NCI-H1105 (cell line): Measurements from ENCODE around the gene DBH.
"Not testable (repeated sequence)": the region's sequence is repeated elsewhere in the genome, so short reads cannot be mapped to it uniquely, and the experiment has no call there.

Experiments used
- DNase-seq: peaks from one replicate; lab custom pipeline; 2025; lab: John Stamatoyannopoulos, UW

The DBH gene

DNA sequence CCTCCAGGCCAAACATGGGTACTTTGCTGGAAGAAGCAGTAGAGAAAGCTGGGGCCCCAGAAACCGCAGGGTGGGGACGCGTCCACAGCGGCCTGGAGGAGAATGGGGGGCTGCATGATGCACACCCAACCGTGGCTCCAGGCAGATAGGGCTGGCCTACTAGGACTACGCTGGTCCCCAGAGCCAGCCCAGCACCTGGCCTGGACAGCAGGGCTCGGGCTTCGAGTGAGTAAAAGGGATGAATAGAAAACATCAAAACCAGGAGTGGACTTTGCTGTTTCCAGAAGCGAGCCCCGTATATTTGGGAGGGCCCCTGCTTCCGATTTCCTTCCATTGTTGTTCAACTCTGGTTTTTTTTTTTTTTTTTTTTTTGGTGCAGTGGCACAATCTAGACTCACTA is 30.7 kb downstream of the DBH start:
- no peak for DNase-seq

DNA sequence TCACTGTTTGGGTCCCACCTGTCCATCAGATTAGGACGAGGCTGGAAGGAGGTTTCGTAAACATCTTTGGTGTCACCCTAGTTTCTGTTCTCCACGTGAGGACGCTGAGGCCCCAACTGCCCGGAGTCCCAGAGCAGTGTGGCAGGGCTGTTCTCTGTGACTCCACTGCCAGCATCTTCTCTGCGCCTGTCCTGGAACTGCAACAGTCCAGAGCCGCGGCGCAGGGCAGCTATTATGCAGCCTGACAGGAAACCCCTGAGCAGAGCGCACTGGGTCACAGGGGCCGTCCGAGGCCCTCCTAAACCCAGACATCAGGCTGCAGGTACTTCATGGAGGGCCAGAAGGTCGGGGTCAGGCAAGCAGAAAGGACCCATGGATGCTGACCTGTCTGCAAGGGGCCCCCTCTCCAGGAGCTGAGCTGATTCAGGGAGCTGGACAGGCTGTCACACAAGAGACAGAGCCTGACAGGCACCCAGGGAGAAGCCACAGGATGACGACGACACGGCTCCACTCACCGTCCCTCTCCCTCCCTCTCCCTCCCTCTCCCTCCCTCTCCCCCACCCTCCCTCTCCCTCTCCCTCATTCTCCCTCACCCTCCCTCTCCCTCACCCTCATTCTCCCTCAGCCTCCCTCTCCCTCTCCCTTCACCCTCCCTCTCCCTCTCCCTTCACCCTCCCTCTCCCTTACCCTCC is 31.7 kb downstream of the DBH start:
- DNase-seq: no peak

DNA sequence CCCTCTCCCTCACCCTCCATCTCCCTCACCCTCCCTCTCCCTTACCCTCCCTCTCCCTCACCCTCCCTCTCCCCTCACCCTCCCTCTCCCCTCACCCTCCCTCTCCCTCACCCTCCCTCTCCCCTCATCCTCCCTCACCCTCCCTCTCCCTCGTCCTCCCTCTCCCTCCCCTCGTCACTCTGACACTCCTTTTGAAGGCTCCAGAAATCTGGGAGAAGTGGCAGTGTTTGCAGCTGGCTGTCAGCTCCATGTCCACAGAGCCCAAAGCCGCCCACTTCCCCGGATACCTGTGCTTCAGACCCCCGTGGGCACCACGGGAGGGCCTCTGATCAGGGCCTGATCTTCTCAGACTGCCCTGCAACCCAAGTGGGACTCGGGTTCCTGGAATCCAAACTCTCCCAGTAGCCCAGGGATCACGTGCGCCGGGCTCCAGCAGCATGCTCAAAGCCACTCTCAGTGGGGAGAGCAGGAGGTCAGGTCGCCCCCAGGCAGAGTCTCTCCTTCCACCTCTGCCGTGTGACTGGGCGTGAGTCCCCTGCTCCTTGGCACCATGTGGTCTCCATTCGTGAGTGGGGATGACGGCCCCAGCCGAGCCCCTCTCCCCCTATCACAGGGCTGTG is 33.1 kb downstream of the DBH start:
- DNase-seq: no peak

DNA sequence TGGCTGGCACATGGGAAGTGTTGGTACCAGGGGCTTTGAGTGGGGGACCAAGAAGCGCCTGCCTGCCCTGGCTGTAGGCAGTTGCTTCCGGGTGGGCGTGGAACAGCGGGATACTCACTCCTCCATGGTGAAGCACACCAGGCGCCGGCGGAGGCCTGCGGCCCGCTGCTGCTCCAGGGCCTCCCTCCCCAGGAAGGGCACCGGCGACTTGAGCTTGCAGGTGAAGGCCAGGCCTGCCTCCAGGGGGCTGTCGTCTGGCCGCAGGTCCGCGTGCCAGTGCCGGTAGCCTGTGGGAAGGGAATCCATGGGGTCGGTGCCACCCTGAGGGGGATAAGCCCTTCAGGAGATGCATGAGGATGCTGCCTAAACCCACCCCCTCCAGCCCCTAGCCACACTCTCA is 34.3 kb downstream of the DBH start:
- DNase-seq: no peak

DNA sequence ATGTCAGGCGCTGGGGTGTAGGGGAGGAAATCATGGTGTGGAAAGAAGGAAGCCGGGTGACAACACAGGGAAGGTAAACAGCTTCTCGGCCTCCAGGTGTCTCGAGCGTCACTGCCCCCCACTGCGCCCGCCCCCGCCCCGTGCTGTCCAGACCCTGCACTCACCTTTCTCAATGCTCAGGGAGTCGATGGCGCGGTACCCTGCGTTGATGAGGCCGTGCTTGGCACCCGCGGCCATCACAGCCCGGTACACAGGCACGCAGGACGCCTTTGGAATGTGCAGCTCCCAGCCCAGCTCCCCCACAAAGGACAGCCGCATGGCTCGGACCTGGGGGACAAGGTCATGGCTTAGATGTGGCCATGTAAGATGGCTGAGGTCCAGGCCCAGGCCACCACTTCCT is 35.2 kb downstream of the DBH start:
- no peak for DNase-seq

DNA sequence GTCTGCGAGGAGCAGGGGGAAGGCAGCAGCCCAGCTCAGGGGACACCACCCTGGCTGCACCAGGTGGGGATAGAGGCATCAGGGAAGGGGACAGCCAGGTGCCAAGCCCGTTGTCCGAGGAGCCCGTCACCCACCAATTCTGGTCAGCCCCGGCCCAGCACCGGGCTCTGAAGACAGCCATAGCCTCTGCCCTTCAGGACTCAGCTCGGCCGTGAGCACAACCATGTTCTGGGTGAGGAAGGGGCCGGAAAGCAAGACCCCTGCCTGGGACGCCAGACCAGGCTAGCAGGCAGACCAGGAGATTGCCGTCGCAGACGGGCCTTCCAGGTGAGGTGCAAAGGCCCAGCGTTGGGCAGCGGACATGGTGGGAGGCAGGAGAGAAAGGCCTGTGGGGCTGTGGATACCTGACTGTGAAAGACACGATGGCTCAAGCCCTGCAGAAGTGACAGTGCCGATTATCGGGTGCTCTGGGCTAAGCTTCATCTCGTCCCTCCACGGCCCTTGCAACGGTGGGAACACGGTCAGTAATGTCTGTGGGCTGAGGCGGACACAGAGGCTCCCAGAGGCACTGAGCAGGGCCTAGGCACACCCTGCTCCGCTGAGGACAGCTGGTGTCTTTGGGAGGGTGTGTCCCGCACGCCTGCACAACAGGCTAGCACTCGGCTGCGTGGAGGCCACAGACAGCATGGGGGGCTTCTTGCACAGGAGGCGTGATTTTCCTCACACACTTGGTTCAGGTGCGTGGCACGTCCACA is 36.5 kb downstream of the DBH start:
- DNase-seq: no peak

DNA sequence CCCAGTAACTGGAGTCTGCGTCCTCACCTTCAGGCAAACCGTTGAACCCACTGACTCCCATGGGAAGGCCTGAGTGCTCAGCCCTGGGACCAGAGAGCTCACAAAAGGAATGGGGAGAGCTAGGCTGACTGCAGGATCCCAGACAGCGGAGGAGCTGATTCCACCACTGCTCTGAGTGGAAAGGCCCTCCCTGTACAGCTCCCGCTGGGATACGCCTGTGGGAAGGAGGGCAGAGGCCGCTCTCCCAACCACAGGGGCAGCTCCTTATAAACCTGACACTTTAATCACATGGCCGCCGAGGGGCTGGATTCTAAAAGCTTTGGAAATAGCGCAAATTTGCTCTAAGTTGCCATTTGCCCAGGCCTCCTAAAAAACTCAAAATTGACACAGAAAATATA is 37.1 kb downstream of the DBH start:
- DNase-seq: no peak

DNA sequence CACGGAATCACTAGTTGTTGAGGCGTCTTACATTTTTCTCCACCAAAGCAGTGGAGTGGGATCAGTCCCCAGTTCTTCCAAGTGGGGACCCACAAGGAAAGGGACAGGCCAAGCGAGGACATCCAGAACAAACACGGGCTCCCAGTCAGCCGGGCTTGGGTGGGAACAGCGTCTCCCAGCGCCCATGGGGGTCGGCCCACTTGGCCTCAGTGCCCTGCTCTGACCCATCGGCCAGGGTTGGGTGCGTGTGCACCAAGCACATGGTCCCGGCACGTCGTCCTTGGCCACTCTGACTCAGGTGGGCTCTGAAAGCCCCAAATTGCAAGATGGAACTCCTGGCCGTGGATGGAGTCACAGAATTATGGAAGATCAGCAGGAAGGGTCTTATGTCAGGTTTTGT is 37.9 kb downstream of the DBH start:
- no peak for DNase-seq

DNA sequence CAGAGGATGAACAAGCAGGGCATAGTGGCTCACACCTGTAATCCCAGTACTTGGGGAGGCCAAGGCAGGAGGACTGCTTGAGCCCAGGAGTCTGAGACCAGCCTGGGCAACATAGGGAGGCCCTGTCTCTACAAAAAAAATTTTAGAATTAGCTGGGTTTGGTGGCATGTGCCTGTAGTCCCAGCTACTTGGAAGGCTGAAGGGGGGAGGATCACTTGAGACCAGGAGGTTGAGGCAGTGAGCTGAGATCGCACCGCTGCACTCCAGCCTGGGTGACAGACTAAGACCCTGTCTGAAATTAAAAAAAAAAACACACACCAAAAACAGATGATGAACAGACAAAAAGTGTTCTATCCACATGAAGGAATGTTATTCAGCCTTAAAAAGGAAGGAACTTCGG is 39.6 kb downstream of the DBH start:
- not testable (repeated sequence) for DNase-seq

DNA sequence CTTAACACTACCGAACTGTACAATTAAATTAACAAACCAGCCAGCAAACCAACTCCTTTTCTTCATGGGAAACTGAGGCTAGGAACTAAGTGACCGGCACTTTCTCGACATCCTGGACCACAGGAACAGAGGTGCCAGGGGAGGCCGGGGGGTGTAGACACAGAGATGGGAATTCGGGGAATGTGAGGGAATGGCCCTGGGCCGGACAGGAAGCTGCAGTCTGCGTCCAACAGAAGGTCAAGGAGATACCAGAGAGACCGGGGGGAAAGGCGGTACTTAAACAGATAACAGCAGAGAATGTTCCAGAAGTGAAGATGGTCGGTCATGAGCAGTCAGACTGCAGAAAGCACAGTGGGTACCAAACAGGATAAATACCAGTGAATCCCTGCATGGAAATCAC is 40.3 kb downstream of the DBH start:
- DNase-seq: no peak

DNA sequence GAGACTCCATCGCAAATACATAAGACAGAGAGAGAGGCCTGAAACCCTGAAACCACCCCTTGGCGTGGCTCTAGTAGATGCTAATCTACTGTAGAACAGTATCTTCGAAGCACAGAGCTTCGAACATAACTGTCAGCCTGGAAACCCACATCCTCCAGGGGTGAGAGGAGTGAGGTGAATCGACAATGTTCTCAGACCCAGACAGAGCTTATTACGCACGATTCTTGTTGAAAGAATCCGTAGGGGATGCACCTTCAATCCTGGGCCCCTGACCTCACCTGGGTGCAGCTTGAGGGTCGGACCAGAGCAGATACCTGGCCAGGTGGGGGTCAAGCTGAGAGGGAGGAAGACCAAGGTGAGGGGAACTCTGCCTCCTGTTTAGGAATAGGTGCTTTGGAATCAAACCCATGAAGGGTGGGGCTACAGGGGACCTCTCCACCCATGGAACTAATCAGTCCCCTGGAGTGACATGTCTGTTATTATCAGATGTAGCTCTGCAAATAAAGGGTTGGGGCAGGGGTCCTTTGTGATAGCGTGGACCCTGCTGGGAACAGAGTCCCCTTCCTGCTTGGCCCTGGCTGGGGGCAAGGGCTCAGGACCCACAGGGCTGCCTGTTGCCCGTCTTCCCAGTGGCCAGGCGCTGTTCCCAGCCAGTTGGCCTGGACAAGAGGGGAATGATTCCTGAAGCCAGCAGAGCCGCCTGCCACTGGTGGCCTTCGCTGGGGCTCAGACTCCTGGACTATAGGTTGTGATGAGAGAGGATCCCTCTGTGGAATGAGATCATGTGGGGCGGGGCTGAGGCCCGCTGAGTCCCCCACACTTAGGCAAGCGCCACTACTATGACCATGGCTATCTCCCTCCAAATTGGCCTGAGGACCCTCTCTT is 41.2 kb downstream of the DBH start:
- DNase-seq: no peak

DNA sequence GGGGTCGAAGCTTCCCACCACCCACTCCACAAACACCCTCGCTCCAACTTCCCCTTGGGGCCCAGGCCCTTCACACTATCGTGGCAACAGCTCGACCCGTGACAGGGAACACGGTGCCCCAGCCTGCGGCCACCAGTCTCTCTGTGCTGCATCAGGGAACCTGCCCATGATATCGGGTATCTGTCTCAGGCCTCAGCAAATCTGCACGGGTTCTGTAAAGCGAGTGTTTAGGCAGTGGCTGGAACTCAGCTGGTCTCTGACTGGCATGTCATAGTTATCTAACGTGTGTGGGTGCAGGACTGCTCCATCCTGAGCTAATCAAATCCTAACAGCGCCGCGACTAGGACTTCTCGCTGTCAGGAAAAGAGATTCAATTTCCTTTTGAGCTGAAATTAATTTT is 42.9 kb downstream of the DBH start:
- DNase-seq: no peak

DNA sequence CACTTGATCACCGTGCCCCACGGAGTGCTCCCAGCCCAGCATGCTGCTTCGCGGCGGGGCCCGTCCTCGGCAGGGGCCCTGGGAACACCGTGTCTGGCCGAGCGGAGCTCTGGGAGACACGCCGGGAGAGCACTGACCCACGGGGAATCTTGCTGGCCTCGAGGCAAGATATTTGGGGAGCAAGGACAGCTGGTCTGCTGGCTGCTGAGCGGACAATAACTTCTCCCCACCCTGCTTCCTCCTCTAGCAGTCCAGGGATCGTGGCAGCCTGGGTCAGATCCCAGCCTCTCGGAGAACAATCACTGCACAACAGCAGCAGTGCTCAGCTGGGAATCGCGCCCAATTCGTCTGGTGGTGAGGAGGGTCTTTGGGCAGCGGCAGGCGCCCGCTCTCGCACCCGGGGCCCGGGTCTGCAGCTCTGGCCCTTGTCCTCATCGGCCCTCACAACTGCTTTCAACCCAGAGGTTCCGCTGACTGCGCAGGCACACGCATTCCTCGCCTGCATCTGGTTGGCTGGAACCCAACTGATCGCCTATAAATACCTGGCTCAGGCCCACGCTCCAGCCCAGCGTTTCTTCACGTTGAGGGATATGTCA is 43.4 kb downstream of the DBH start:
- DNase-seq: no peak

DNA sequence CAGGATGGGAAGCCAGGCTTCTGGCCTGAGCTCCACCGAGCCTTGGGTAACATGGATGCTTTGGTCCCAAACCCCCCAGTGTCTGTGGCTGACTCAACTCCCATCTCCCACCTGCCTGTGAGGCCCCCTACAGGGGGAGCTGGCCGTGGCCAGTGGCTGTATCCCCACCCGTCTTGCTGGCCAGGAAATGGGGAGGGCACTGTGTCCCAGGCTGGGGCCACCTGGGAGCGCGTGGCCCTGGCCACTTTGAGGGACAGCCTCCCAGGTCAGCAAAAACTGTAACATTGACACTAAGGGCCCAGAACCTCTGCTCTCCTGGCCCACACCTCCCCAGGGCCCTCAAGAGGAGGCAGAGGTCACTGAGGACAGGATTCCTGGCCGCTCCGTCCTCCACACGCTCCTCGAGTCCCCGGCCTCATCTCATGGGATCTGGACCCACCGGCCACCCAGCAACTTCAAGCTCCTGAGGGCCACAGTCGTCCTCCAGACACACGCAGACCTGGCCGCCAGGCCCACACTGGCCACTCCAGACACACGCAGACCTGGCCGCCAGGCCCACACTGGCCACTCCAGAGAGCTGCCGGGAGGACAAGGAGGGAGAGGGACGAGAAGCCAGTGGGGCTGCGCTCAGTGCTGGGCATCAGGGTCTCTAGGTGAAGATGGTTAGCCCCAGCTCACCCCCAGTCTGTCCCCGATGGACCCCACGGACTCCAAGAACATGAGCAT is 44.2 kb downstream of the DBH start:
- no peak for DNase-seq

DNA sequence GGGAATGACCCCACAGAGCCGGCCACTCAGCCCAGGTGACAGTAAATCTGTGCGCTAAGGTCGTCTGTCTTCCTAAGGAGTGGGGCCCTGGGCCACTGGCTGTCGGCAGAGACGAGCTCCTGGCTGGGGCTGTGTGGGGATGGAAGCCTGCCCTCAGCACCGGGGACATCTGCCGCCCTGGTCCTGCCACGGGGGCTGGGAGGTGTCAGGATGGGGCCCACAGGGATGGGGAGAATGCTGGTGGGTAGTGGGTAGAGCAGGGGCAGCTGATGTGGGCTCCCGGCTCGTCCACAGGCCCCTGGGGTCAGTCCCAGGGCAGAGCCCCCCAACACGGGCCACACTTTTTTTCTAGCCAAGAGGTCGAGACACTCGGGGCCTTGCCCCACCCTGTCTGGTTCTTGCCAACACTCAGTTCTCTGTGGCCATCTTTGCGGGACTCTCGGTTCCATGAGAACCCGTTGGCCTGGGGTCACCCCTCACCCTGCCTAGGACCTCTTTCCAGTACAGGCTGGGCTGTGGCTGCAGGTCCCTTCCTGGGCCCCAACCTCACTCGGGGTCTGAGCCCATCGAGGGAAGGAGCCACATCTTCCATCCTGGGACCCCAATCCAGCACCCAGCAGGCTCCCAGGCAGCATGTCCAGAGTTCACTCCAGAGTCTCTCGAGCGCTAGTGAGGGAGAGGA is 45.0 kb downstream of the DBH start:
- DNase-seq: no peak

DNA sequence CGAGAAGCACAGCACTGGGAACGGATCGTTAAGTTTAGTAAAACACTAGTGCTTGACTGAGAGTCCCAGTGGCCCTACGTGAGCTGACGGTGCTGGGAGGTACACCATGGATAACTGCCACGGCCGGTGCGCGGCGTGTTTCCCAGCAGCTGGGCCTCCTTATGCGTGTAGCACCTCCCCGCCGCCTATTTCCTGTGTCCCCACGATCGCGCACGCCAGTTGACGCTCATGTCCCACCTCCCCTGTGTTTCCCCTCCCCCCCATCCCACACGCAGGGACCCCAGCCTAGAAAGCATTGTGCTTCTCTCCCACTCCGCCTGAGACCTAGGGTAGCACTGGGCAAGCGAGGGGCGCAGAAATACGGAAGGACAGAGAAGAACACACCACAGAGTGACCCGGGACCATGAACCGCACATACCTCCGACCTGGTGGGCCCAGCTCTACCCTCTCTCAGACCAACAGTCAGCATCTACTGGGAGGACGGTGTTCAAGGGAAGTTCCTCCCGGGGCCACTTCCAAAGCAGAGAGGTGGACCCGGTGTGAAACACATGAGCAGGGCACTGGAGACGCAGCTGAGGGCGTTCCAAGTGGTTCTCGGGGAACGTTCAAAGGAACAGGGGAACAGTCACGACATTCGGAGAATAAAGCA is 45.6 kb downstream of the DBH start:
- no peak for DNase-seq

DNA sequence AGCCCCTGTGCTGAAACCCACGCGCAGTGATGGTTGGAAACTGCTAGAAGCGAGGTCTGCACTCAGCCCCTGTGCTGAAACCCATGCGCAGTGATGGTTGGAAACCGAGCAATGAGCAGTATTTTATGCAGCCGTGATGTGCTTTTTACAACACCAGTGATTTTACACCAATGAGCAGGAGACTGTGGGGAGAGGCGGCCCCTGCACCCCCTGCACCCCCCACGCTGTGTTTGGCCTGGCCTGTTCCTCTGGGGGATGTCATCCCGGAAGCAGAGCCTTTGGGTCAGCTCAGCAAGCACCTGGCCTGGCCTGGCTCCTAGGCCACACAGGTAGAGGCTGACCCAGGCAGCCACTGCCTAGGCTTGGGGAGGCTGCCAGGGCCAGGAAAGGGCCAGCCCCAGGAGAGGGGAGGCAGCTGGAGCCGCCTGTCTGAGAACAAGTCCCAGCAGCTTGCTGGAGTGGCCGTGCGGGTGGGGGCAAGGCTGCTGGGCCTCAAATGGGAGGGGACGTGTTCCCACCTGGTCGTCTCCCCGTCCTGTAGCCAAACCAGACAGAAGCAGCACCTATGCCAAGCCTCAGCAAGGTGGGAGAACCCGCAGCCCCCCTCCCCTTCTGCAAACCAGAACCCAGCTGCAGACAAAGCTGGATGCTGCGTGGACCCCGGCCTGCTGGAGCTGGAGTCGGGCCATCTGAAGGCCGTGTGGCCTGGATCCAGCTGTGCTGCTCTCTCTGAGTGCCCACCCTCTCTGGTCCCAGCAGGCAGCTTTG is 46.8 kb downstream of the DBH start:
- DNase-seq: no peak

DNA sequence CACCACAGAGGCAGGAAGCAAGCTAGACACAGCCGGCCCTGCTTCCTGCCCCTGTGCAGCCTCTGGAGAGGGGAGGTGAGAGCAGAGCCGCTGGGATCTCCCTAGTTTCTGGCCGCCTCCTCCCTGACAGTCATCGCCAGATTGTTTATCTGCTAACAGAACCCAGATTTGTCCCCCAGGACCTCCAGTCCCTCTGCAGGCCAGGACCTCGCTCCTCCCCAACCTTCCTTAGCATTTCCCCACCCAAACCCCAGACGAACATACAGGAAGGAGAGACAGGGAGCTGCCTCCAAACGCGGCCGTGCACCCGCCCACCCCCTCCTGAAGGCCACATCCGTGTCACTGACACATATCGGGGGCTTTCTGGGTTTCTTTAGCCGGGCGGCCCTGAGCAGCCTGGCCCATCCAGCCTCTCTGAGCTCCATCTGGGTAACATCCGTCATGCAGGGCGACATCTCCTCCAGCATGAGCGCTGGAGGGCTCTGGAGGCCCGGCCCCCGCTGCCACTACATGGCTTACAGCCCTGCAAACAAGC is 47.5 kb downstream of the DBH start:
- no peak for DNase-seq
